ENCODE data around the gene LNX1. TPM values are rescaled to one million over a fixed set of nuclear protein-coding genes. Genes with fewer than 3 reads are reported as not detected.

Gene LNX1
- total RNA-seq, 4 donors from 2014 or later: 14.5 to 41.0 (median 22.9) TPM

DNA sequence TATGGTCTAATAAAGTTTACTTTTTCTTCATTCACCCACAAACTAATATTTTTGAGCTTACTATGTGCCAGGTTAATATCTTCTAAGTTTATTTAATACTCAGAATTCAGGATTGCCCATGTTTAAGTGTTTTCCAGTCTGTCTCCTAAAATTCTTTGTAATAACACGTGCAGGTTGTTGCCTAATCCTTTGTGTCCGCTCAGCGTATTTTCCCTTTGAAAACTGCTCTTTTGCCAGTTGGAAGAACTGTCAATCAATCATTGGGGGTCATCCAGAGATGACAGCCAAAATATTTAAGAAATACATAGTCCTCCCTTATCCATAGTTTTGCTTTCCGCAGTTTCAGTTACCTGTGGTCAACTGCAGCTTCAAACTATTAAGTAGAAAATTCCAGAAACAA lies 63.4 kb downstream of the LNX1 start:
- no peaks in the 10 kb centered on the region for H3K36me3 ChIP-seq
- DNase-seq: no peak
- WGBS, 2 donors: 80 to 83% methylated on average over 4 of the region's 4 CpGs
- no peaks in the 10 kb centered on the region for H3K9me3 ChIP-seq
- no peak for TF ChIP-seq POLR2A (IDR thresholded peaks at IDR 0.05)
- TF ChIP-seq, protein P1, sequence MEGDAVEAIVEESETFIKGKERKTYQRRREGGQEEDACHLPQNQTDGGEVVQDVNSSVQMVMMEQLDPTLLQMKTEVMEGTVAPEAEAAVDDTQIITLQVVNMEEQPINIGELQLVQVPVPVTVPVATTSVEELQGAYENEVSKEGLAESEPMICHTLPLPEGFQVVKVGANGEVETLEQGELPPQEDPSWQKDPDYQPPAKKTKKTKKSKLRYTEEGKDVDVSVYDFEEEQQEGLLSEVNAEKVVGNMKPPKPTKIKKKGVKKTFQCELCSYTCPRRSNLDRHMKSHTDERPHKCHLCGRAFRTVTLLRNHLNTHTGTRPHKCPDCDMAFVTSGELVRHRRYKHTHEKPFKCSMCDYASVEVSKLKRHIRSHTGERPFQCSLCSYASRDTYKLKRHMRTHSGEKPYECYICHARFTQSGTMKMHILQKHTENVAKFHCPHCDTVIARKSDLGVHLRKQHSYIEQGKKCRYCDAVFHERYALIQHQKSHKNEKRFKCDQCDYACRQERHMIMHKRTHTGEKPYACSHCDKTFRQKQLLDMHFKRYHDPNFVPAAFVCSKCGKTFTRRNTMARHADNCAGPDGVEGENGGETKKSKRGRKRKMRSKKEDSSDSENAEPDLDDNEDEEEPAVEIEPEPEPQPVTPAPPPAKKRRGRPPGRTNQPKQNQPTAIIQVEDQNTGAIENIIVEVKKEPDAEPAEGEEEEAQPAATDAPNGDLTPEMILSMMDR (IDR thresholded peaks at IDR 0.05): no peak
- no peaks in the 10 kb centered on the region for H3K4me1 ChIP-seq
- H3K4me3 ChIP-seq: no peak overlapping the region
- H3K27ac ChIP-seq: no peak overlapping the region
- no peaks in the 10 kb centered on the region for H3K27me3 ChIP-seq
- intact Hi-C loops (cut with DNase I): no loop called here

DNA sequence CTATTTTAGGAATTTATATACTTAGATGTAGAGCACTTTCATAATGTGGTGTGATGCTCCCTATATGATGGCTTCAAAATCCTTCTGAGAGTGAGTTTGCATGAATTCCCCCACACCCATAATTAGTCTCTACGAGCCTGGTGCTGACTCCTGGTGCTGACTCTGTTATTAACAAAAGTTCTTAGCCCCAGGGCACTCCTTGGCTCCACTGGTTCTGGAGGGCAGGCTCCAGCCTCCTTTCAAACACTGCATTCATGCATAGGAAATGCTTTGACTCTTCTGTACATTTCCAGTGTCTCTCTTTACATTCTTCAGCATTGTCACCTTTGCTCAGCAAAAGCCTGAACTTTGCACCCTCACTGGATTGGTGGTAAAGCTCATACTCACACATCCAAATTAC lies 64.0 kb downstream of the LNX1 start:
- H3K36me3 ChIP-seq: no peaks in the 10 kb centered on the region
- DNase-seq: no peak
- 14 to 40% methylated on average over 1 of the region's 1 CpG for WGBS, 2 donors
- H3K4me1 ChIP-seq: peaks cover 0 to 6% (median 0%) of the 10 kb centered on the region in 3 donors
- intact Hi-C loops (cut with DNase I): no loop called here
- no peak overlapping the region for H3K4me3 ChIP-seq
- TF ChIP-seq, protein P1 (IDR thresholded peaks at IDR 0.05): no peak
- TF ChIP-seq POLR2A (IDR thresholded peaks at IDR 0.05): no peak
- H3K9me3 ChIP-seq: no peaks in the 10 kb centered on the region
- H3K27me3 ChIP-seq: no peaks in the 10 kb centered on the region
- H3K27ac ChIP-seq: no peak overlapping the region

GRCh38 chr4:53522334-53522733 lies 69.0 kb downstream of the LNX1 start:
- TF ChIP-seq POLR2A (IDR thresholded peaks at IDR 0.05): no peak
- TF ChIP-seq, protein P1 (IDR thresholded peaks at IDR 0.05): no peak

DNA sequence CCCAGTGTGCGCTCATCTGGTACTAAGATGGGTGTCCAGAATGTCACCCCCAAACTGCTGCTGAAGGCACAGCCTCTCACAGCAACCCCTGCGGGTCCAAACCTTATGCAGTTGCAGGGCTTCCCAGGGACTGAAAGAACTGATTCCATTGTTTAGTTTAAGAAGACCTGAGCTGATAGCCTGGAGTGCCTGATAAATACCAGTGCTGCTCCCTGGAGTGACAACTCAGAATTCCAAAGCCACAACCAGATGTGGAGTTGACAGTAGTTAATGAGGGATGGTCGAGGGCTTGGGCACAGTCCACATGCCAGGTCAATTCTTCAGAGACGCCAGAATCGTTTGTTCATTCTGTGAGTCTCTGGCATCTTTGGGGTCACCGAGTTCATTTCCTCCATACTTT lies 71.2 kb downstream of the LNX1 start:
- no peaks in the 10 kb centered on the region for H3K36me3 ChIP-seq
- H3K4me1 ChIP-seq: peaks cover 0 to 12% (median 4%) of the 10 kb centered on the region in 3 donors
- intact Hi-C loops (cut with DNase I): no loop called here
- no peaks in the 10 kb centered on the region for H3K9me3 ChIP-seq
- DNase-seq: no peak
- TF ChIP-seq, protein P1 (IDR thresholded peaks at IDR 0.05): no peak
- no peak overlapping the region for H3K4me3 ChIP-seq
- WGBS, 2 donors: 63 to 78% methylated on average over 5 of the region's 6 CpGs
- no peak overlapping the region for H3K27ac ChIP-seq
- no peaks in the 10 kb centered on the region for H3K27me3 ChIP-seq

More at GRCh38 chr4:53522334-53522733, 69.0 kb downstream of the LNX1 start:
- intact Hi-C loops (cut with DNase I): no loop called here
- no peak overlapping the region for H3K4me3 ChIP-seq
- no peak for DNase-seq
- H3K4me1 ChIP-seq: peaks cover 0 to 12% (median 4%) of the 10 kb centered on the region in 3 donors
- H3K27ac ChIP-seq: no peak overlapping the region
- no peaks in the 10 kb centered on the region for H3K27me3 ChIP-seq
- no peaks in the 10 kb centered on the region for H3K9me3 ChIP-seq
- H3K36me3 ChIP-seq: no peaks in the 10 kb centered on the region

DNA sequence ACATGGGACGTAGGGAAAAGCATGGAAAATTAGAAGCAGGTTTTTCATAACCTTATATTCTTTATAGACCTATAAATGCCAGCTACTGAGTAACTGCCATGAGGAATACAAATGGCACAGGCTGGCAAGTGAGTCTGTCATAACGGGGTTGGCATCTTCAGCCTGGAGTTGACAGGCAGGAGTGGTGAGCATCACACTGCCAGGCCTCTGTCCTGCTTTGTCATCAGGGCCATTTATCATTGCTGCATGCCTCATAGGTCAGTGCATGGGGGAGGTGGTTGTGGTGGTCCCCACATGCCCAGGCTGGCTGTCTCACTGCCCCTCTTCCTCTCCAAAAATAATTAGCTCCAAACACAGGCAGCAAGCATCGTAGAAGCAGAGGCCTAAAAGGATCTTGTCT lies 72.5 kb downstream of the LNX1 start:
- Histone ChIP-seq H3K4me1 (peaks cover 0 to 12% (median 4%) of the 10 kb centered on the region in 3 donors), H3K9me3 (no peaks in the 10 kb centered on the region), H3K27me3 (no peaks in the 10 kb centered on the region), H3K36me3 (no peaks in the 10 kb centered on the region), H3K4me3 (no peak overlapping the region), H3K27ac (no peak overlapping the region)
- DNase-seq: no peak
- no peak for TF ChIP-seq POLR2A (IDR thresholded peaks at IDR 0.05)
- TF ChIP-seq, protein P1 (IDR thresholded peaks at IDR 0.05): no peak
- 83 to 86% methylated on average over 2 to 3 of the region's 3 CpGs for WGBS, 2 donors
- intact Hi-C loops (cut with DNase I): no loop called here
